GM06990 (cell line): ENCODE data around the gene NEK8.

ENCODE experiments used
- DNase-seq: peaks from one replicate; pipeline ENCODE4 v3.0.0-alpha.2; 2011; ENCODE audit not compliant: insufficient read length; ENCODE audit errors: extremely low read depth
- H3K27me3 ChIP-seq: replicated peaks from 2 replicates; pipeline ENCODE4 v1.6.0; 2011; ENCODE audit warnings: low read length; ENCODE audit not compliant: control insufficient read depth, insufficient read depth
- H3K36me3 ChIP-seq: 2 replicates; pipeline ENCODE4 v1.5.1; 2011; ENCODE audit warnings: low read length; ENCODE audit not compliant: control insufficient read depth, insufficient read depth
- H3K4me3 ChIP-seq: replicated peaks from 2 replicates; pipeline ENCODE4 v1.5.1; 2011; ENCODE audit warnings: low read depth, mild to moderate bottlenecking, control low read depth, low read length
- CTCF ChIP-seq: IDR thresholded peaks from 2 replicates; pipeline ENCODE4 v1.5.1; 2011; ENCODE audit warnings: low read length, control low read depth, mild to moderate bottlenecking, inconsistent platforms; ENCODE audit not compliant: insufficient read depth, poor library complexity, severe bottlenecking

NEK8 gene

GRCh38 chr17:28702026-28702751 is 26.4 kb upstream of the NEK8 start:
- Histone ChIP-seq H3K27me3 (no peaks in the 10 kb centered on the region), H3K36me3 (peaks cover 62% of the 10 kb centered on the region), H3K4me3 (no peak overlapping the region)
- DNase-seq, result no peak
- TF ChIP-seq CTCF, result no peak

GRCh38 chr17:28702752-28703150 is 25.8 kb upstream of the NEK8 start:
- DNase-seq, result no peak
- no peaks in the 10 kb centered on the region for H3K27me3 ChIP-seq
- no peak overlapping the region for H3K4me3 ChIP-seq
- no peak for TF ChIP-seq CTCF
- peaks cover 58% of the 10 kb centered on the region for H3K36me3 ChIP-seq

- H3K4me3 ChIP-seq, result no peak overlapping the region
- H3K36me3 ChIP-seq, result peaks cover 50% of the 10 kb centered on the region
- no peaks in the 10 kb centered on the region for H3K27me3 ChIP-seq
- TF ChIP-seq CTCF, result no peak
- DNase-seq, result no peak
Measured at GRCh38 chr17:28703552-28704218, 24.9 kb upstream of the NEK8 start.

- DNase-seq, result no peak
- no peaks in the 10 kb centered on the region for H3K27me3 ChIP-seq
- peaks cover 44% of the 10 kb centered on the region for H3K36me3 ChIP-seq
- no peak for TF ChIP-seq CTCF
- H3K4me3 ChIP-seq, result no peak overlapping the region
Measured at GRCh38 chr17:28704219-28704858, 24.2 kb upstream of the NEK8 start.

GRCh38 chr17:28705074-28705659 is 23.4 kb upstream of the NEK8 start:
- DNase-seq, result no peak
- no peak for TF ChIP-seq CTCF
- H3K4me3 ChIP-seq, result no peak overlapping the region
- H3K27me3 ChIP-seq, result no peaks in the 10 kb centered on the region
- H3K36me3 ChIP-seq, result peaks cover 40% of the 10 kb centered on the region
